GM23338 (cell line): ENCODE measurements around the gene SUPT3H. TPM values are rescaled to one million over a fixed set of nuclear protein-coding genes. Genes with fewer than 3 reads are reported as not detected.
"Not testable (repeated sequence)": the region's sequence is repeated elsewhere in the genome, so short reads cannot be mapped to it uniquely, and the experiment has no call there.

Experiments used
- ATAC-seq: fragments of 200-7000 bp; cut with Tn5 transposase; 3 replicates; pipeline ENCODE4 v1.9.1; 2020
- DNase-seq: peaks from one replicate; pipeline ENCODE4 v3.0.0-alpha.2; 2015; ENCODE audit warnings: low spot score
- H2AFZ ChIP-seq: fragments of 200-600 bp; sonication (generic); 2 replicates; pipeline ENCODE4 v1.8.0; 2016; ENCODE audit warnings: antibody characterized with exemption, mild to moderate bottlenecking, moderate library complexity
- H3F3A ChIP-seq: fragments of 200-600 bp; sonication (generic); replicated peaks from 2 replicates; pipeline ENCODE4 v1.8.0; 2017; ENCODE audit warnings: antibody characterized with exemption, mixed run types, low read depth
- H3K27ac ChIP-seq: fragments of 200-600 bp; sonication (generic); 2 replicates; pipeline ENCODE4 v1.6.1; 2016; ENCODE audit warnings: low read depth
- H3K27me3 ChIP-seq: fragments of 200-600 bp; sonication (generic); 2 replicates; pipeline ENCODE4 v1.8.0; 2016; ENCODE audit warnings: mild to moderate bottlenecking, mixed run types, moderate library complexity; ENCODE audit not compliant: insufficient read depth
- H3K36me3 ChIP-seq: fragments of 200-600 bp; sonication (generic); 2 replicates; pipeline ENCODE4 v1.8.0; 2016; ENCODE audit warnings: mild to moderate bottlenecking; ENCODE audit not compliant: insufficient read depth
- H3K4me1 ChIP-seq: fragments of 200-600 bp; sonication (generic); 2 replicates; pipeline ENCODE4 v1.8.0; 2016; ENCODE audit warnings: mild to moderate bottlenecking, moderate library complexity; ENCODE audit not compliant: insufficient read depth
- H3K4me2 ChIP-seq: fragments of 200-600 bp; sonication (generic); 2 replicates; pipeline ENCODE4 v1.7.1; 2017; ENCODE audit warnings: mixed run types
- H3K4me3 ChIP-seq: fragments of 200-600 bp; sonication (generic); 2 replicates; pipeline ENCODE4 v1.6.1; 2016; ENCODE audit warnings: mixed run types
- H3K79me2 ChIP-seq: fragments of 200-600 bp; sonication (generic); replicated peaks from 2 replicates; pipeline ENCODE4 v1.8.0; 2017; ENCODE audit warnings: mild to moderate bottlenecking; ENCODE audit not compliant: insufficient read depth
- H3K9me2 ChIP-seq: fragments of 200-600 bp; sonication (generic); 2 replicates; pipeline ENCODE4 v1.8.0; 2017; ENCODE audit not compliant: insufficient read depth
- H4K20me1 ChIP-seq: fragments of 200-600 bp; sonication (generic); replicated peaks from 2 replicates; pipeline ENCODE4 v1.8.0; 2017; ENCODE audit warnings: mild to moderate bottlenecking; ENCODE audit not compliant: insufficient read depth
- H3K27ac Mint-ChIP-seq: 2 replicates; pipeline ENCODE4 v1.8.0; 2020; ENCODE audit warnings: inconsistent platforms, mild to moderate bottlenecking, moderate library complexity, mixed read lengths
- H3K27me3 Mint-ChIP-seq: 3 replicates; pipeline ENCODE4 v1.8.0; 2022; ENCODE audit warnings: low read depth, mild to moderate bottlenecking, moderate library complexity, mixed read lengths, inconsistent platforms; ENCODE audit not compliant: insufficient read depth, poor library complexity
- H3K36me3 Mint-ChIP-seq: 3 replicates; pipeline ENCODE4 v1.8.0; 2021; ENCODE audit warnings: low read depth, mild to moderate bottlenecking, inconsistent platforms, moderate library complexity, mixed read lengths
- H3K4me1 Mint-ChIP-seq: 3 replicates; pipeline ENCODE4 v1.8.0; 2020; ENCODE audit warnings: mild to moderate bottlenecking, inconsistent platforms, mixed read lengths
- H3K4me3 Mint-ChIP-seq: 3 replicates; pipeline ENCODE4 v1.8.0; 2021; ENCODE audit warnings: moderate library complexity, mild to moderate bottlenecking, inconsistent platforms, mixed read lengths
- H3K9me3 Mint-ChIP-seq: 3 replicates; pipeline ENCODE4 v1.8.0; 2020; ENCODE audit warnings: moderate library complexity, mild to moderate bottlenecking, inconsistent platforms, mixed read lengths
- CTCF ChIP-seq, 2 experiments: fragments of 200-600 bp in 1 of 2; sonication (generic) in 1 of 2; conservative IDR thresholded peaks; 2 replicates each; pipeline versions ENCODE4 v1.5.1 to v1.6.1; 2016 to 2017; ENCODE audit warnings: antibody characterized with exemption in 2 of 2, low read depth in 2 of 2, mild to moderate bottlenecking in 2 of 2, moderate library complexity in 1 of 2
- ETS1 ChIP-seq: IDR thresholded peaks from 2 replicates; pipeline ENCODE4 v1.6.1; 2016; ENCODE audit warnings: antibody characterized with exemption
- EZH2phosphoT487 ChIP-seq: fragments of 200-600 bp; sonication (generic); IDR thresholded peaks from one replicate; pipeline ENCODE4 v1.8.1; 2018; ENCODE audit warnings: antibody characterized with exemption; ENCODE audit not compliant: unreplicated experiment
- NANOG ChIP-seq: IDR thresholded peaks from 2 replicates; pipeline ENCODE4 v1.6.1; 2016; ENCODE audit warnings: antibody characterized with exemption, borderline replicate concordance
- POLR2AphosphoS5 ChIP-seq: IDR thresholded peaks from 2 replicates; pipeline ENCODE4 v1.6.1; 2016; ENCODE audit warnings: antibody characterized with exemption, low read depth
- STAT1 ChIP-seq: IDR thresholded peaks from one replicate; pipeline ENCODE4 v1.6.1; 2016; ENCODE audit warnings: antibody characterized with exemption; ENCODE audit not compliant: unreplicated experiment
- ZNF331 ChIP-seq: fragments of 250-450 bp; sonication (Bioruptor Pico); IDR thresholded peaks from 2 replicates; pipeline ENCODE4 v1.5.0; 2020; ENCODE audit warnings: low read depth, mild to moderate bottlenecking, moderate library complexity
- ZNF462 ChIP-seq: fragments of 250-450 bp; sonication (Bioruptor Pico); IDR thresholded peaks from 2 replicates; pipeline ENCODE4 v1.5.0; 2020; ENCODE audit warnings: mild to moderate bottlenecking, moderate library complexity
- polyA plus RNA-seq: library from polyadenylated mRNA; unstranded; fragments of >200 nt; fragmentation: Nextera tagmentation; extraction: Ambion mirVana; gene quantifications from 2 replicates; pipeline ENCODE4 v1.2.1, GENCODE V29; 2016
- total RNA-seq: library from RNA; depleted of rRNA; stranded (reverse); fragments of >200 nt; shearing (Covaris generic); gene quantifications from 2 replicates; pipeline ENCODE4 v1.2.3, GENCODE V29; 2014

The SUPT3H gene
- total and polyA plus RNA-seq, 2 experiments from 2014 or later: 11.4 to 30.1 TPM

- H3K27me3 Mint-ChIP-seq, H3K27ac Mint-ChIP-seq: not testable (repeated sequence)
Observed at GRCh38 chr6:44879071-44879470, 498.7 kb downstream of the SUPT3H start.

GRCh38 chr6:44876638-44877037, 501.1 kb downstream of the SUPT3H start:
- not testable (repeated sequence) for H3K36me3 ChIP-seq, H4K20me1 ChIP-seq, H3K4me1 ChIP-seq, H3K27ac Mint-ChIP-seq, H3K4me3 Mint-ChIP-seq, H3K4me3 ChIP-seq, H3K79me2 ChIP-seq, H3K9me2 ChIP-seq, H3K4me2 ChIP-seq, H3K27me3 Mint-ChIP-seq, H3K4me1 Mint-ChIP-seq, H3F3A ChIP-seq, H2AFZ ChIP-seq, H3K27me3 ChIP-seq, DNase-seq, ATAC-seq, H3K27ac ChIP-seq
- Mint-ChIP-seq H3K9me3 (peaks cover 13% of the 10 kb centered on the region), H3K36me3 (peaks cover 18% of the 10 kb centered on the region)

More at GRCh38 chr6:44879071-44879470, 498.7 kb downstream of the SUPT3H start:
- not testable (repeated sequence) for H4K20me1 ChIP-seq, ATAC-seq, H3K27me3 ChIP-seq, H3F3A ChIP-seq, H3K4me2 ChIP-seq, DNase-seq, H3K36me3 ChIP-seq, H2AFZ ChIP-seq, H3K4me3 Mint-ChIP-seq, H3K79me2 ChIP-seq, H3K27ac ChIP-seq, H3K4me3 ChIP-seq, H3K4me1 Mint-ChIP-seq, H3K4me1 ChIP-seq, H3K9me2 ChIP-seq
- H3K9me3 Mint-ChIP-seq: peaks cover 37% of the 10 kb centered on the region
- H3K36me3 Mint-ChIP-seq: peaks cover 40% of the 10 kb centered on the region

- no peak for DNase-seq
- Mint-ChIP-seq H3K9me3 (peaks cover 14% of the 10 kb centered on the region), H3K4me1 (no peaks in the 10 kb centered on the region; the same call in 2 of the 3 replicates), H3K27me3 (no peaks in the 10 kb centered on the region), H3K36me3 (peaks cover 15% of the 10 kb centered on the region), H3K4me3 (no peak overlapping the region), H3K27ac (no peak overlapping the region)
- Histone ChIP-seq H3K4me3 (no peak overlapping the region), H3K79me2 (no peaks in the 10 kb centered on the region), H3K27ac (no peak overlapping the region), H3K27me3 (no peaks in the 10 kb centered on the region), H3K4me1 (no peaks in the 10 kb centered on the region), H3K4me2 (no peak overlapping the region), H3F3A (no peaks in the 10 kb centered on the region), H3K36me3 (peaks cover 8% of the 10 kb centered on the region), H2AFZ (no peak overlapping the region), H3K9me2 (peaks cover 4% of the 10 kb centered on the region; the same call in 1 of the 2 replicates), H4K20me1 (no peaks in the 10 kb centered on the region)
- ATAC-seq: no peak
- no peak for TF ChIP-seq NANOG
- no peak for TF ChIP-seq POLR2AphosphoS5
- TF ChIP-seq ZNF462 (CRISPR knock-in tag): no peak
- TF ChIP-seq EZH2phosphoT487: no peak
- no peak for TF ChIP-seq STAT1
- TF ChIP-seq CTCF (conservative IDR thresholded peaks at IDR 0.05; ENCODE audit: low read depth in 2 of 2): no peak
- no peak for TF ChIP-seq ZNF331 (CRISPR knock-in tag)
- no peak for TF ChIP-seq ETS1
Observed at GRCh38 chr6:44869321-44869897, 508.3 kb downstream of the SUPT3H start.
